Vagina (tissue), 2 donors: ENCODE results near the gene PPFIA1.

Experiments
- POLR2A ChIP-seq, 2 donors: fragments of 450-650 bp; IDR thresholded peaks; one replicate each; pipeline ENCODE4 v1.6.1; 2017; ENCODE audit warnings: antibody characterized with exemption in 2 of 2, mild to moderate bottlenecking in 2 of 2, moderate library complexity in 2 of 2
- POLR2AphosphoS5 ChIP-seq, 2 donors: sonication (generic); formaldehyde crosslinking; IDR thresholded peaks; one replicate each; pipeline ENCODE4 v1.9.0; 2017; ENCODE audit warnings: antibody characterized with exemption in 2 of 2, mild to moderate bottlenecking in 2 of 2, low read depth in 1 of 2; ENCODE audit not compliant: insufficient read depth in 1 of 2
- TF ChIP-seq, protein P1 (sequence below), 3 experiments: fragments of 450-650 bp in 2 of 3; fragments of 200-600 bp in 1 of 3; sonication (generic) in 1 of 3; IDR thresholded peaks; one replicate each; pipeline ENCODE4 v1.5.1; 2017 to 2019; ENCODE audit warnings: antibody characterized with exemption in 3 of 3, mild to moderate bottlenecking in 2 of 3, moderate library complexity in 2 of 3

DNA sequence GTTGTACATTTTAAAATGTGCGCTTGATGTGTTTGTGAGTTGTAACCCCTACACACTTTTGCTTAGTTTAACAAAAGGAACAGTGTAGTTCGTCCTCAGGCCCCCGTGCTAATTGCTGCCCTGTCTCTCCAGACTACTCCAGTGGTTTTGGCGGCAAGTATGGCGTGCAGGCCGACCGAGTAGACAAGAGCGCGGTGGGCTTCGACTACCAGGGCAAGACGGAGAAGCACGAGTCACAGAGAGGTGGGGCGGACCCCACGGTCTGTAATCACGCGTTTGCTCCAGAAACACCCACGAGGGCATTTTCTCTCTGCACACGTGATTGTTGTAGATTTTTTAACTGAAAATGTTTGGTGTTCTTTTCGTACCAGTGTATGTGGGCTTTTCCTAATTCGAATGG is 146.4 kb downstream of the PPFIA1 start:
- TF ChIP-seq, protein P1, sequence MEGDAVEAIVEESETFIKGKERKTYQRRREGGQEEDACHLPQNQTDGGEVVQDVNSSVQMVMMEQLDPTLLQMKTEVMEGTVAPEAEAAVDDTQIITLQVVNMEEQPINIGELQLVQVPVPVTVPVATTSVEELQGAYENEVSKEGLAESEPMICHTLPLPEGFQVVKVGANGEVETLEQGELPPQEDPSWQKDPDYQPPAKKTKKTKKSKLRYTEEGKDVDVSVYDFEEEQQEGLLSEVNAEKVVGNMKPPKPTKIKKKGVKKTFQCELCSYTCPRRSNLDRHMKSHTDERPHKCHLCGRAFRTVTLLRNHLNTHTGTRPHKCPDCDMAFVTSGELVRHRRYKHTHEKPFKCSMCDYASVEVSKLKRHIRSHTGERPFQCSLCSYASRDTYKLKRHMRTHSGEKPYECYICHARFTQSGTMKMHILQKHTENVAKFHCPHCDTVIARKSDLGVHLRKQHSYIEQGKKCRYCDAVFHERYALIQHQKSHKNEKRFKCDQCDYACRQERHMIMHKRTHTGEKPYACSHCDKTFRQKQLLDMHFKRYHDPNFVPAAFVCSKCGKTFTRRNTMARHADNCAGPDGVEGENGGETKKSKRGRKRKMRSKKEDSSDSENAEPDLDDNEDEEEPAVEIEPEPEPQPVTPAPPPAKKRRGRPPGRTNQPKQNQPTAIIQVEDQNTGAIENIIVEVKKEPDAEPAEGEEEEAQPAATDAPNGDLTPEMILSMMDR (IDR thresholded peaks at IDR 0.05), result no peak
- TF ChIP-seq POLR2A (IDR thresholded peaks at IDR 0.05) (no peak), POLR2AphosphoS5 (IDR thresholded peaks at IDR 0.05; ENCODE audit: insufficient read depth in 1 of 2, low read depth in 1 of 2) (no peak)
